Tibial artery (tissue), 4 donors: ENCODE measurements around the gene PTPN14.
A peak's percentile ranks its signal among the peaks of the same experiment; 100 is the strongest.
"Not testable (repeated sequence)": the region's sequence is repeated elsewhere in the genome, so short reads cannot be mapped to it uniquely, and the experiment has no call there.

ENCODE experiments used
- DNase-seq, 2 donors: peaks; one replicate each; pipeline ENCODE4 v3.0.0-alpha.2; 2019
- H3K27ac ChIP-seq, 2 donors: fragments of 200-600 bp; sonication (generic) in 1 of 2; 1 replicate in 1 of 2; 2 replicates in 1 of 2; pipeline ENCODE4 v1.5.1; 2018 to 2019; ENCODE audit warnings: mild to moderate bottlenecking in 1 of 2
- H3K27me3 ChIP-seq, 2 donors: fragments of 200-600 bp; sonication (generic) in 1 of 2; one replicate each; pipeline versions ENCODE4 v1.5.1 to v1.6.0; 2016 to 2019
- H3K36me3 ChIP-seq, 3 donors: fragments of 200-600 bp; sonication (generic) in 2 of 3; one replicate each; pipeline ENCODE4 v1.5.1; 2016 to 2019; ENCODE audit warnings: mild to moderate bottlenecking in 2 of 3
- H3K4me1 ChIP-seq, 4 donors: fragments of 200-600 bp; sonication (generic) in 2 of 4; 1 replicate in 3 of 4; 2 replicates in 1 of 4; pipeline ENCODE4 v1.5.1; 2016 to 2019
- H3K4me3 ChIP-seq, 2 donors: fragments of 200-600 bp; sonication (generic) in 1 of 2; 1 replicate in 1 of 2; 2 replicates in 1 of 2; pipeline ENCODE4 v1.5.1; 2018 to 2019; ENCODE audit warnings: mild to moderate bottlenecking in 2 of 2
- H3K9me3 ChIP-seq, 3 donors: fragments of 200-600 bp; sonication (generic) in 1 of 3; one replicate each; pipeline ENCODE4 v1.5.1; 2016 to 2019
- intact Hi-C: fragments of 100-400 bp; cut with DNase I; formaldehyde crosslinking; loops from one replicate; pipeline ENCODE4 v1.15.0; 2023; ENCODE audit warnings: low total_unique reads
- TF ChIP-seq, protein P1 (sequence below), 2 experiments: fragments of 200-600 bp in 1 of 2; fragments of 450-650 bp in 1 of 2; IDR thresholded peaks; one replicate each; pipeline ENCODE4 v1.5.1; 2017 to 2019; ENCODE audit warnings: antibody characterized with exemption in 2 of 2, mild to moderate bottlenecking in 1 of 2, moderate library complexity in 1 of 2

Gene PTPN14

DNA sequence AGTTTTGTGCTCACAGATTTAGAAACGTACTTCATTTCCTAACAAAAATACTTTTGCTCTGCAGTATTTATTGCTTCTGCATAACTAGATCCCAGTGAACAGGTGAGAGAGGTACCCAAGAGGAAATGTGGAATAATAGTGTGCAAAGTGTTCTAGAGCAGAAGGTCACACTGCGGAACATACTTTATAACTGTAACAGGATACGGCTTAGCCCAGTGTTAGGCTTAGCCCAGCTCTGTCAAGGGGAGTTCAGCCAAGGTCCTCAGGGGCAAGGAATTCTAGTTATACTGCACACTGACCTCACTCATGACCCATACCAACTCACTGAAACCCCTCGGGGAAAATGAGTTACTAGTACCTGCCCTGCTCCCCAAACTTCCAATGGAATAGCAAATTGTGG lies 55.3 kb downstream of the PTPN14 start:
- Histone ChIP-seq H3K4me1 (peaks cover 0 to 80% (median 12%) of the 10 kb centered on the region in 4 donors), H3K27me3 (no peaks in the 10 kb centered on the region), H3K9me3 (no peaks in the 10 kb centered on the region), H3K4me3 (no peak overlapping the region), H3K27ac (peak overlapping the region in 1 of 2 donors; percentile 48), H3K36me3 (no peaks in the 10 kb centered on the region)
- TF ChIP-seq, protein P1, sequence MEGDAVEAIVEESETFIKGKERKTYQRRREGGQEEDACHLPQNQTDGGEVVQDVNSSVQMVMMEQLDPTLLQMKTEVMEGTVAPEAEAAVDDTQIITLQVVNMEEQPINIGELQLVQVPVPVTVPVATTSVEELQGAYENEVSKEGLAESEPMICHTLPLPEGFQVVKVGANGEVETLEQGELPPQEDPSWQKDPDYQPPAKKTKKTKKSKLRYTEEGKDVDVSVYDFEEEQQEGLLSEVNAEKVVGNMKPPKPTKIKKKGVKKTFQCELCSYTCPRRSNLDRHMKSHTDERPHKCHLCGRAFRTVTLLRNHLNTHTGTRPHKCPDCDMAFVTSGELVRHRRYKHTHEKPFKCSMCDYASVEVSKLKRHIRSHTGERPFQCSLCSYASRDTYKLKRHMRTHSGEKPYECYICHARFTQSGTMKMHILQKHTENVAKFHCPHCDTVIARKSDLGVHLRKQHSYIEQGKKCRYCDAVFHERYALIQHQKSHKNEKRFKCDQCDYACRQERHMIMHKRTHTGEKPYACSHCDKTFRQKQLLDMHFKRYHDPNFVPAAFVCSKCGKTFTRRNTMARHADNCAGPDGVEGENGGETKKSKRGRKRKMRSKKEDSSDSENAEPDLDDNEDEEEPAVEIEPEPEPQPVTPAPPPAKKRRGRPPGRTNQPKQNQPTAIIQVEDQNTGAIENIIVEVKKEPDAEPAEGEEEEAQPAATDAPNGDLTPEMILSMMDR (IDR thresholded peaks at IDR 0.05): no peak
- DNase-seq: no peak
- intact Hi-C loops: no loop called here

DNA sequence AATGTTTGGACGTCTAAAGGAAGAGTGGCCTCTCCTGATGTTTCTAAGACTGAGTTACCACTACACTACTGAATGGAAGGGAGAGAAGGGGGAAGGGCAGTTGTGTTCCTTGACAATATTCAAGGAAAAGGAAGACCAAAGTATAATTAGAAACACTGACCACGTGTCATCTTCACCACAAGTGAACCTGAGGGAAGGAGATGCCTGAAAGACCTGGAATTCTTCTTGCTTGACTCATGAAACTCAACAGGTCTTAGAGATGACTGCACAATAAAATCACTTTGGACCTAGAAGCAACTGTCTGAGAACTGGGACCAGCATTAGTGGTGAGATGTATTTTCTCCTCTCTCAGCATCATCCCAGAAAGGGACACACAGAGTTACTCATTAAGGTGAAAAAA lies 56.7 kb downstream of the PTPN14 start:
- Histone ChIP-seq H3K9me3 (no peaks in the 10 kb centered on the region), H3K4me1 (peaks cover 0 to 68% (median 12%) of the 10 kb centered on the region in 4 donors), H3K36me3 (no peaks in the 10 kb centered on the region), H3K4me3 (no peak overlapping the region), H3K27me3 (no peaks in the 10 kb centered on the region), H3K27ac (no peak overlapping the region)
- intact Hi-C loops: no loop called here
- TF ChIP-seq, protein P1 (IDR thresholded peaks at IDR 0.05): no peak
- DNase-seq: no peak

DNA sequence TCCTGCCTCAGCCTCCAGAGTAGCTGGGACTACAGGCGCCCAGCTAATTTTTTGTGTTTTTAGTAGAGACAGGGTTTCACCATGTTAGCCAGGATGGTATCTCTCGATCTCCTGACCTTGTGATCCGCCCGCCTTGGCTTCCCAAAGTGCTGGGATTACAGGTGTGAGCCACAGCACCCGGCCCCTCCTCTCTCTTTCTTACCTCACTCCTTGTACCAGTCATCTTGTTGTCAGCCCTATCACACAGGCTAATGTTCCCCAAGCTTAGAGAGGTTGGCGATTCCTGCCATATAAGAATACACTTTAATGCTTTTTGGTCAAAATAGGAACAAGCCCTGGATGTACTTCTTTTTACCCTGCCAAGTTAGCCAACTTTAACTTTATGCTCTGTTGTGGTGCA lies 57.2 kb downstream of the PTPN14 start:
- H3K9me3 ChIP-seq, H3K27ac ChIP-seq, H3K27me3 ChIP-seq, intact Hi-C loops, H3K4me3 ChIP-seq, DNase-seq, H3K36me3 ChIP-seq: not testable (repeated sequence)
- H3K4me1 ChIP-seq: peaks cover 0 to 63% (median 12%) of the 10 kb centered on the region in 4 donors

DNA sequence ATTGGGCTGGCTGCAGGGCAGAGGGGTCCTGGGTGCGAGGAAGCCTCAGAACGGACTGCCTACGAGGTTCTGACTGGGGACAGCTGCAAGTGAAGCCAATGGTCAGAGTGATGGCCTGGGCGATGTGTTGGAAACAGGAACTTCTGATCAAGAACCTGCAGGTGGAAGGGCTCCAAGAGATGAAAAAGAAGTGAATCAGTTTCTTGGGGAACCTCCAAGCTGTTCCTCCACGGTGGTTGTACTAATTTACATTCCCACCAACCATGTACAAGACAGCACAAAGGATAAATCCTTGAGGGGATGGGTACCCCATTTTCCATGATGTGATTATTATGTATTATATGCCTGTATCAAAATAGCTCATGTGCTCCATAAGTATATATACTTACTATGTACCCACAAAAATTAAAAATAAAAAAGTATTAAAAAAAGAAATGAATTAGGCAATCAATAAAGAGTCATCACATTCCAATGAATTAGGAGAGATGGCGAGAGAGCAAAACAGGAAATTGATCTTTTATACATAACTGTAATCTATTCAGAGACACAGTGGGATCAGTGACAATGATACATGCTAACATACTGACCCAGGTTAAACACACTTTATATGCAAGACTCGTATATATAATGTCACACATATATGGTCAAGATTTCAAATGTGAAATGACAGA lies 58.1 kb downstream of the PTPN14 start:
- intact Hi-C loops: no loop called here
- TF ChIP-seq, protein P1 (IDR thresholded peaks at IDR 0.05): no peak
- no peak for DNase-seq
- Histone ChIP-seq H3K9me3 (no peaks in the 10 kb centered on the region), H3K4me3 (no peak overlapping the region), H3K36me3 (no peaks in the 10 kb centered on the region), H3K4me1 (peaks cover 0 to 54% (median 11%) of the 10 kb centered on the region in 4 donors), H3K27me3 (no peaks in the 10 kb centered on the region), H3K27ac (no peak overlapping the region)

DNA sequence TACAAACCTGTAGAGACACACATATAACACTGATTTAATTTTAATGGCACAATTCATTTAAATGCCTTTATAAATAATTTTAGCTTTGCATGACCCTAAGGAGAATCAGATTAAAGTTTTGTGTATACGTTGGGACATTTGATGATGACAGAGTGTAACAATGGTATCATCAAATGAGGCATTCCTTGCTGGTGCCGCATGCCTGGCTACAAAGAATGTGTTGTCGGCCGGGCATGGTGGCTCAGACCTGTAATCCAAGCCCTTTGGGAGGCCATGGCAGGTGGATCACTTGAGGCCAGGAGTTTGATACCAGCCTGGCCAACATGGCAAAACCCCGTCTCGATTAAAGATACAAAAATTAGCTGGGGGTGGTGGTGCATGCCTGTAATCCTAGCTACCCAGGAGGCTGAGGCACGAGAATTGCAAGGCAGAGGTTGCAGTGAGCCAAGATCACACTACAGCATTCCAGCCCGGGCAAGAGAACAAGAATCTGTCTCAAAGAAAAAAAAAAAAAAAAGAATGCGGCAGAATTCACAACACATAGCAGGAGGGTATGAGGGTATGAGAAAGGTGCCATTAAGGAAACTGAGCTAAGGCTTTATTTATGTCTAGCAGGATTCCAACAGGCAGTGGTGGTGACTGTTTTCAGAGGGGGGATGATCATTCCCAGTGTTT lies 58.9 kb downstream of the PTPN14 start:
- Histone ChIP-seq H3K4me3 (no peak overlapping the region), H3K4me1 (peaks cover 0 to 46% (median 10%) of the 10 kb centered on the region in 4 donors), H3K27me3 (no peaks in the 10 kb centered on the region), H3K9me3 (no peaks in the 10 kb centered on the region), H3K36me3 (no peaks in the 10 kb centered on the region), H3K27ac (no peak overlapping the region)
- DNase-seq: no peak
- TF ChIP-seq, protein P1 (IDR thresholded peaks at IDR 0.05): no peak
- intact Hi-C loops: no loop called here

DNA sequence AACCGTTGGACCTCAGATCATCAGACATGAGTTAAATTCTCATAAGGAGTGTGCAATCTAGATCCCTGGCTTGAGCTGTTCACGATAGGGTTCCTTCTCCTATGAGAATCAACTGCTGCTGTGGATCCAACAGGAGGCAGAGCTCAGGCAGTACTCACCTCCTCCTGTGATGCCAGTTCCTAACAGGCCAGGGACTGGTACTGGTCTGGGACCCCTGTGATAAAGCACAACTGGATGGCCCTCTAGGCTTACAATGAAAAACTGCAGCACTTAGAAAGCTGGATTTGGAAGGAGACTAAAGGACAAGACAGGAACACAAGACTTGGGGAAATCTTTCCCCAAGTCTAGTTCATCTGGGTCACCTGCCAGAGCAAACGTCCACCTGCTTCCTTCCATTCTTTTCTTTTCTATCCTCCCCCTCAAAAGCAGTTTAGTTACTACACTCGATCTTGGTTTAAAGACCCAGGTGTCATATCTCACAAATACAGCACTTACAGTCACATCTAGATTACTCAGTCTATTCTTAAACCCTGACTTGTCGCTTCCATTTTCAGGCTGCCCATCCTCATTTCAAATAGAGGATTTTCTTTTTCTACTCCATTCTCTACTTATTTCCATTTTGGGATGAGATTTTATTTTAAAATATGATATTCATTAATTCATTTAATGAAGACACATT lies 59.8 kb downstream of the PTPN14 start:
- intact Hi-C loops: no loop called here
- no peak for DNase-seq
- no peaks in the 10 kb centered on the region for H3K36me3 ChIP-seq

More for the DNA sequence above, 59.8 kb downstream of the PTPN14 start:
- Histone ChIP-seq H3K4me3 (no peak overlapping the region), H3K4me1 (peaks cover 0 to 41% (median 9%) of the 10 kb centered on the region in 4 donors), H3K27ac (no peak overlapping the region), H3K27me3 (no peaks in the 10 kb centered on the region), H3K9me3 (no peaks in the 10 kb centered on the region)
- TF ChIP-seq, protein P1 (IDR thresholded peaks at IDR 0.05): no peak
